GM20000 (cell line): ENCODE data around the gene EXOSC1.
"Not testable (repeated sequence)": the region's sequence is repeated elsewhere in the genome, so short reads cannot be mapped to it uniquely, and the experiment has no call there.

Source experiments
- DNase-seq: peaks from one replicate; pipeline ENCODE4 v3.0.0; 2012; ENCODE audit warnings: low spot score
- TF ChIP-seq, protein P1 (sequence below): IDR thresholded peaks from 2 replicates; pipeline ENCODE4 v1.5.1; 2012; ENCODE audit warnings: mild to moderate bottlenecking, control low read depth; ENCODE audit errors: extremely low read depth, missing control alignments

Gene EXOSC1

DNA sequence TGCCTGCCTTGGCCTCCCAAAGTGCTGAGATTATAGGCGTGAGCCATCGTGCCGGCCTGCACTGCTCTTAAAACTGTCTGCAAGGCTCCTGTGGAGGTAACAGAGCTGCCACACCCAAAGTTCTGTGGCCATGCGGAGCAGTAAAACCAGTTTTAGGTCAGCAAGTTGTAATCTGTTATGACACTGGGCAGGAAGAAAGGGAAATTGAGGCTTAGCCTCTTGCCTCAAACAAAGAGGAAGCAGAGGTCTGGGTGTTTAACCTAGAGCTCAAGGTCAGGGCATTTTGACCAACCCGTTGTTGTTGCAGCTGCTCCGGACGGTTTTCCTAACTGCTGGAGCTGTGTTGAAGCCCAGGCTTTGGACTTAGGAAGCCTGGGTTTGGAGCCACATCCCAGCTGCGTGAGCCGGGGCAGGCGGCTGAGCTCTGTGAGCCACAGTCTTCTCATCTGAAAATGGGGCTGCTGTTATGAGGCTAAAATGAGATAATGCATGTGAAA, 37.3 kb downstream of the EXOSC1 start:
- TF ChIP-seq, protein P1, sequence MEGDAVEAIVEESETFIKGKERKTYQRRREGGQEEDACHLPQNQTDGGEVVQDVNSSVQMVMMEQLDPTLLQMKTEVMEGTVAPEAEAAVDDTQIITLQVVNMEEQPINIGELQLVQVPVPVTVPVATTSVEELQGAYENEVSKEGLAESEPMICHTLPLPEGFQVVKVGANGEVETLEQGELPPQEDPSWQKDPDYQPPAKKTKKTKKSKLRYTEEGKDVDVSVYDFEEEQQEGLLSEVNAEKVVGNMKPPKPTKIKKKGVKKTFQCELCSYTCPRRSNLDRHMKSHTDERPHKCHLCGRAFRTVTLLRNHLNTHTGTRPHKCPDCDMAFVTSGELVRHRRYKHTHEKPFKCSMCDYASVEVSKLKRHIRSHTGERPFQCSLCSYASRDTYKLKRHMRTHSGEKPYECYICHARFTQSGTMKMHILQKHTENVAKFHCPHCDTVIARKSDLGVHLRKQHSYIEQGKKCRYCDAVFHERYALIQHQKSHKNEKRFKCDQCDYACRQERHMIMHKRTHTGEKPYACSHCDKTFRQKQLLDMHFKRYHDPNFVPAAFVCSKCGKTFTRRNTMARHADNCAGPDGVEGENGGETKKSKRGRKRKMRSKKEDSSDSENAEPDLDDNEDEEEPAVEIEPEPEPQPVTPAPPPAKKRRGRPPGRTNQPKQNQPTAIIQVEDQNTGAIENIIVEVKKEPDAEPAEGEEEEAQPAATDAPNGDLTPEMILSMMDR = no peak
- DNase-seq = no peak

DNA sequence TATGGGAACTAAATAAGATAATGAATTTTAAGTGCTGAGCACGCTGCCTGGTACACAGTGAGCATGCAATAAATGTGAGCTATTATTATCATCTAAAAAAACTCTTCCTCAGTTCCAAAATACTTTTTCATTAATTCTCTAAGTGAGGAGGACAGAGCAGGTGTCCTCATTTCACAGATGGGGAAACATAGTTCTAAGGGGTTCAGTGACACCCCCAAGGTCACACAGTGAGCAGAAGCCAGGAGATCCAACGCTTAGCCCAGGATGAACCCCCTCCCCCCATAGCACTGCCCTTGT, 37.9 kb downstream of the EXOSC1 start:
- TF ChIP-seq, protein P1 = no peak
- DNase-seq = no peak

DNA sequence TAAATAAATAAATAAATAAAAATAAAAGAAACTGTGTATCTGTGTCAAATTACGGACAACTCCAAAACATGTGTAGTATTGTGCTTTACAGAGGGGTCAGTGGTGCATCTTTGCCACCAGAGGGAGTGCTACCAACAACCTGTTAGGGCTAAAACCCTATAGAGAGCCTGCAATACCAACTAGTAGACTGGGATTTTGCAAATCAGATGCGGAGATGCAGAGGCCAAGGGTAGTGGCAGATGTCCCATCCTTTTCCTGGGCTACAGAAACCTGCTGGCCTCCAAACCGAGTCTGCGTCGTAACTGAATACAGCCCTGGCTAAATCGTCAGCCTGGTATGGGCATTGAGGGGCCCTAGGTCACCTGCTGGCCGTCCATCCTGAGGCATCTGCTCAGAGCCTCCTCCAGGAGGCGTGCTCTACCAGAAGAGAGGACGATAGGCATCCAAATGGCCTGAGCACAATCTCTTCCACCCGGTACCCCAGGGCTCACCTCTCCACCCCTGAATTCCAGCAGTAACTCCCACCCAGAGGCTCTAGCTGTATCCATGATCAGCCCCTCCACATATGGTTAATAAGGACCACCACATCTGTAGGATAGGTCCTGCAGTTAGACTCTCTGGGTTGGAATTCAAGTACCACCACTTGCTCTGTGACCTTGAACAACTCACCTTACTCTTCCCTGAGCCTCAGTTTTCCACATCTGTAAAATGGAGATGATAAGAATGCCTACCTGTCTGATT, 38.4 kb downstream of the EXOSC1 start:
- DNase-seq = peak; percentile 79
- TF ChIP-seq, protein P1 = peak; percentile 73

DNA sequence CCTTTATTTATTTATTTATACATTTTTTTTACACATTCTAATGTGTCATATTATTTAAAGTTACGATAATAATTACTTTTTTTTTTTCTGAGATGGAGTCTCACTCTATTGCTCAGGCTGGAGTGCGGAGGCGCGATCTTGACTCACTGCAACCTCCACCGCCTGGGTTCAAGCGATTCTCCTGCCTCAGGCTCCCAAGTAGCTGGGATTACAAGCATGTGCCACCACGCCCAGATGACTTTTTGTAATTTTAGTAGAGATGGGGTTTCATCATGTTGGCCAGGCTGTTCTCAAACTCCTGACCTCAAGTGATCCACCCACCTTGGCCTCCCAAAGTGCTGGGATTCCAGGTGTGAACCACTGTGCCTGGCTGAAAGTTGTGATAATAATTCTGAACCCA, 39.3 kb downstream of the EXOSC1 start:
- not testable (repeated sequence) for DNase-seq

DNA sequence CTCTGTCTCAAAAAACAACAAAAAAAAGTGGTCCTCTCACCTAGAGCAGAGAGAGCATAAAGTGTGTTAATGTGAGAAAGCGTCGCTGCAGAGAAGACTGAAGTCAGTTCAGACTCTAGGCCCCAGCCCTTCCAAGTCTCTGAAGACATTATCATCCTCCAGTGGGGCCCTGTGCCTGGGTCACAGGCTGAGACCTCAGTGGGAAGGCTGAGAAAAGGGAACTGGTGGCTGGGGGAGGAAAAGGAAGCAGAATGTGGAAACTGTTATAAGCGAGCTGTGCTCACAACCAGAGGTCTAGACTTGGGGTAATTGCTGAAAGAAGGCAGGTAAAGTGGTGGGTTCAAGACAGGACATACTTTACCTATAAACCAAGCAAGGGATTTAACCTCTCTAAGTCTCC, 39.7 kb downstream of the EXOSC1 start:
- TF ChIP-seq, protein P1 = no peak
- DNase-seq = no peak

DNA sequence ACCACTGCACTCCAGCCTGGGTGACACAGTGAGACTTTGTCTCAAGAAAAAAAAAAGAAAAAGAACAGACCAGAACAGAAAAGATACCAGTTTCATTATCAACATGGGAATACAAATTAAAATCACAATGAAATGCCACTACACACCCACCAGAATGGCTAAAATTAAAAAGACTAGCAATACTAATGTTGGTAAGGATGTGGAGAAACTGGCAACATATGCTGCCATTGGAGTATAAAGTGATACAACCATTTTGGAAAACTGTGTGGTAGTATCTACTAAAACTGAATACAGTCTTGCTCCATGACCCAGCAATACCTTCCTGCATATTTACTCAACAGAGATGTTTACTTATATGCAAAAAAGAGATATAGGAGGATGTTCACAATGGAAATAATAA, 41.8 kb downstream of the EXOSC1 start:
- TF ChIP-seq, protein P1 = no peak
- no peak for DNase-seq

DNA sequence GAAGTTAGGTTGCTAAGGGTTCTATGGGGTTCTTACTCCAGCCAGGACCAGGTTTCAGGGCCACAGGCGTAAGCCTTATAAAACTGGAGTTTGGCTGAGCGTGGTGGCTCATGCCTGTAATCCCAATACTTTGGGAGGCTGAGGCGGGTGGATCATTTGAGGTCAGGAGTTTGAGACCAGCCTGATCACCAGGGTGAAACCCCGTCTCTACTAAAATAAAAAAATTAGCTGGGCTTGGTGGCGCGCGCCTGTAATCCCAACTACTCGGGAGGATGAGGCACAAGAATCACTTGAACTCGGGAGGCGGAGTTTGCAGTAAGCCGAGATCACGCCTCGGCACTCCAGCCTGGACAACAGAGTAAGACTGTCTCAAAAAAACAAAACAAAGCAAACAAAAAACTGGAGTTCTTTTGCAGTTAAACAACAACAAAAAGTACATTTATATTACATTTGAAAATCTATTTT, 44.3 kb downstream of the EXOSC1 start:
- DNase-seq = no peak
- TF ChIP-seq, protein P1 = no peak

DNA sequence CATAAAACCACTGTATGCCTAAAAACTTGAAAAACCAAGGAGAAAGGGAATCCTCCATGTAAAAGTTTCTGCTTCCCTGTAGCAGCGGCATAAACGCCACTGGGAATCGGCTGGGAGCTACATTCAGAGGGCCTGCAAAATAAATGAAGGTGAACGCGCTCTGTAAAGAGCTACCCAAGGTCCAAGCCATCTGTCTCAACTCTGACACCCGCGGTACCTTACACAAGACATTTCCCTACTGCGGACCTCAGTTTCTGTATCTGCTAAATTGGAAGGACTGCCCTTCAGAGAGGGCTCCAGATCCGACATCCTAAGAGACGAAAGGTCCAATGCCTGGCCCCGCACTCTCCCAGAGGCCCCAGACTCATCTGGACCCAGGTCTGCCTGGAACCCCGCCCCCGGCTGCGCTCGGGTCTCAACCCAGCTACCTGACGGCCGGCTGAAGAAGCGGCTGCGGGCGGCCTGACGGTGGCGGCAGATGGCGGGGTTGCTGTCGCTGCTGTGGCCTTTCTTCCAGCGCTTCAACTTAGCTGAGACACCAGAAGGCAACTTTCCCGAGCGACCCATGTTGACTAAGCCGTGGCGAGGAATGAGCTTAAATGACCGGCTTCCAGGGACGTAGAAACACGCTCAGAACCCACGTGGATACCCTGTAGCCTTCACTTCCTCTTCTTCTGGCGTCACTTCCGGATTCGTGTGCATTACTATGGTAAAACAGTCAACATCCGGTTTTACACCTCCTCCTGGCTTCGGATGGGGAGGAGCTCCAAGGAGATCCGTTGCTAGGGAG, 44.9 kb downstream of the EXOSC1 start, which contains the start of gene RRP12:
Gene RRP12, minus strand, starts transcription at position 676 of the 790 bp plus-strand sequence. Its CDS starts 109 bp downstream, at position 567.
- TF ChIP-seq, protein P1 = no peak
- peak; percentile 95 for DNase-seq
